ENCODE data around the gene CPA5. TPM values are rescaled to one million over a fixed set of nuclear protein-coding genes. Genes with fewer than 3 reads are reported as not detected.

CPA5 gene
- total and polyA plus RNA-seq, 9 of the 15 experiments (the other 6 are each of a cell fraction or from before 2014, with no cell fraction given) = 0.13 to 2.4 (median 0.91) TPM

DNA sequence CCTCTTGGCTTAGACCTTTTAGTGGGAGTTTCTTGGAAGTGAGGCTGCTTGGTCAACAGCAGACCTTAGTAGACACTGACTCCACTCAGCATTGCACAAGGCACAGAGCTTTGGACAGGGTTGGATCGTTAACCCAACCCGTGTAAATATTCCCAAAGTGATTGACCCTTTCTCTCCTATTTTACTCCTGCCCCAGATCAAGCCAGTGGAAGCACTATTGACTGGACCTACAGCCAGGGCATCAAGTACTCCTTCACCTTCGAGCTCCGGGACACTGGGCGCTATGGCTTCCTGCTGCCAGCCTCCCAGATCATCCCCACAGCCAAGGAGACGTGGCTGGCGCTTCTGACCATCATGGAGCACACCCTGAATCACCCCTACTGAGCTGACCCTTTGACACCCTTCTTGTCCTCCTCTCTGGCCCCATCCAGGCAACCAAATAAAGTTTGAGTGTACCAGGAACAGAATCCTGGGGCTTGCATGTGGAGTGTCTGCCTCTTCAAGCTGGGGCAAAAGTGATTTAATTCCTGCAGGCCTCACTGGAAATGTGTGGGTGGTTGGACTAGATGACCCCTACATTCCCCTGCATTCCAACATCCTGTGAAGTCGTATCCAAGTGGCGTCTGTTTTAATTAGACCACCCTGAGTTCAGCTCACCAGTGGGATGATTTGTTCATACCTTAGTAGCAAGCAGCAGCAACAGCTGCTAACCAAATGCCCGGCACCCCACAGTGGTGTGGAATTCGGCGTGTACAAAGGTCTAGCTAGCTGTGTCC, 43.2 kb downstream of the CPA5 start:
- H3K27ac ChIP-seq (ENCODE audit: extremely low read depth, low read depth, low read length) = no peak overlapping the region
- no TSS peak for BruUV-seq (replicated peaks)
- H3K36me3 ChIP-seq (ENCODE audit: control insufficient read depth, insufficient read depth, low read length) = no peaks in the 10 kb centered on the region
- no peak for DNase-seq (ENCODE audit: extremely low read depth in 1 of 4, low spot score in 3 of 4)
- WGBS (ENCODE audit: insufficient coverage, low coverage, missing lambda C conversion rate) = 5% methylated on average over 12 of the region's 12 CpGs
- no peaks in the 10 kb centered on the region for H3K9me1 ChIP-seq (ENCODE audit: control insufficient read depth, insufficient read depth, low read length)
- ChIA-PET CTCF (ENCODE audit: low intra/inter-chr PET ratio) (no interaction called here), POLR2A (no interaction called here)
- H3K4me3 ChIP-seq = no peak overlapping the region
- H3K4me1 ChIP-seq (replicated peaks in 1 of 2; ENCODE audit: control insufficient read depth in 2 of 2, insufficient read depth in 2 of 2, low read length in 2 of 2) = peaks cover 0 to 6% of the 10 kb centered on the region in 2 experiments; a peak in 2 of 5 replicates
- no peaks in the 10 kb centered on the region for H3K9me3 ChIP-seq (replicated peaks; ENCODE audit: control insufficient read depth, insufficient read depth, low read depth, low read length)
- FAIRE-seq = no peak
- H3K4me2 ChIP-seq (ENCODE audit: insufficient read depth, low read length) = no peak overlapping the region
- no peaks in the 10 kb centered on the region for H3K79me2 ChIP-seq (ENCODE audit: control insufficient read depth, insufficient read depth, low read length)
- in situ Hi-C loops (cut with MboI) = no loop called here
- peaks cover 5 to 29% of the 10 kb centered on the region in 2 experiments for H3K27me3 ChIP-seq (ENCODE audit: control insufficient read depth in 2 of 2, insufficient read depth in 2 of 2, low read length in 2 of 2)
- no peak for ATAC-seq
- no peak overlapping the region for H3K9ac ChIP-seq (ENCODE audit: insufficient read depth in 1 of 2, low read depth in 2 of 2, low read length in 2 of 2)
- intact Hi-C loops (cut with micrococcal nuclease) = no loop called here
- H2AFZ ChIP-seq (ENCODE audit: low read depth, low read length) = no peak overlapping the region
- H4K20me1 ChIP-seq (replicated peaks; ENCODE audit: control insufficient read depth, insufficient read depth, low read length) = no peaks in the 10 kb centered on the region
- TF ChIP-seq WHSC1 (IDR thresholded peaks at IDR 0.05; ENCODE audit: low read length) = no peak
- no peak for TF ChIP-seq KDM1A (IDR thresholded peaks at IDR 0.05)
- no peak for TF ChIP-seq HDGF (IDR thresholded peaks at IDR 0.05)
- no peak for TF ChIP-seq GABPB2 (CRISPR knock-in tag; conservative IDR thresholded peaks at IDR 0.05)
- no peak for TF ChIP-seq CREM (IDR thresholded peaks at IDR 0.05; ENCODE audit: low read depth)
- no peak for TF ChIP-seq ZNF830 (CRISPR knock-in tag; IDR thresholded peaks at IDR 0.05)
- TF ChIP-seq POLR2A (conservative IDR thresholded peaks at IDR 0.05) = no peak
- TF ChIP-seq, protein P1, sequence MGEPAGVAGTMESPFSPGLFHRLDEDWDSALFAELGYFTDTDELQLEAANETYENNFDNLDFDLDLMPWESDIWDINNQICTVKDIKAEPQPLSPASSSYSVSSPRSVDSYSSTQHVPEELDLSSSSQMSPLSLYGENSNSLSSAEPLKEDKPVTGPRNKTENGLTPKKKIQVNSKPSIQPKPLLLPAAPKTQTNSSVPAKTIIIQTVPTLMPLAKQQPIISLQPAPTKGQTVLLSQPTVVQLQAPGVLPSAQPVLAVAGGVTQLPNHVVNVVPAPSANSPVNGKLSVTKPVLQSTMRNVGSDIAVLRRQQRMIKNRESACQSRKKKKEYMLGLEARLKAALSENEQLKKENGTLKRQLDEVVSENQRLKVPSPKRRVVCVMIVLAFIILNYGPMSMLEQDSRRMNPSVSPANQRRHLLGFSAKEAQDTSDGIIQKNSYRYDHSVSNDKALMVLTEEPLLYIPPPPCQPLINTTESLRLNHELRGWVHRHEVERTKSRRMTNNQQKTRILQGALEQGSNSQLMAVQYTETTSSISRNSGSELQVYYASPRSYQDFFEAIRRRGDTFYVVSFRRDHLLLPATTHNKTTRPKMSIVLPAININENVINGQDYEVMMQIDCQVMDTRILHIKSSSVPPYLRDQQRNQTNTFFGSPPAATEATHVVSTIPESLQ (CRISPR knock-in tag; IDR thresholded peaks at IDR 0.05) = no peak
- no peak for TF ChIP-seq HOXB6 (CRISPR knock-in tag; IDR thresholded peaks at IDR 0.05; ENCODE audit: borderline replicate concordance)
- TF ChIP-seq HNRNPLL (IDR thresholded peaks at IDR 0.05; ENCODE audit: low read depth, low read length, poor library complexity, severe bottlenecking) = no peak
- TF ChIP-seq, protein P2, sequence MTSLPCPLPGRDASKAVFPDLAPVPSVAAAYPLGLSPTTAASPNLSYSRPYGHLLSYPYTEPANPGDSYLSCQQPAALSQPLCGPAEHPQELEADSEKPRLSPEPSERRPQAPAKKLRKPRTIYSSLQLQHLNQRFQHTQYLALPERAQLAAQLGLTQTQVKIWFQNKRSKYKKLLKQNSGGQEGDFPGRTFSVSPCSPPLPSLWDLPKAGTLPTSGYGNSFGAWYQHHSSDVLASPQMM (CRISPR knock-in tag; IDR thresholded peaks at IDR 0.05) = no peak
- TF ChIP-seq KDM5B (IDR thresholded peaks at IDR 0.05; ENCODE audit: insufficient replicate concordance, low read depth, low read length) = no peak
- TF ChIP-seq, protein P3, sequence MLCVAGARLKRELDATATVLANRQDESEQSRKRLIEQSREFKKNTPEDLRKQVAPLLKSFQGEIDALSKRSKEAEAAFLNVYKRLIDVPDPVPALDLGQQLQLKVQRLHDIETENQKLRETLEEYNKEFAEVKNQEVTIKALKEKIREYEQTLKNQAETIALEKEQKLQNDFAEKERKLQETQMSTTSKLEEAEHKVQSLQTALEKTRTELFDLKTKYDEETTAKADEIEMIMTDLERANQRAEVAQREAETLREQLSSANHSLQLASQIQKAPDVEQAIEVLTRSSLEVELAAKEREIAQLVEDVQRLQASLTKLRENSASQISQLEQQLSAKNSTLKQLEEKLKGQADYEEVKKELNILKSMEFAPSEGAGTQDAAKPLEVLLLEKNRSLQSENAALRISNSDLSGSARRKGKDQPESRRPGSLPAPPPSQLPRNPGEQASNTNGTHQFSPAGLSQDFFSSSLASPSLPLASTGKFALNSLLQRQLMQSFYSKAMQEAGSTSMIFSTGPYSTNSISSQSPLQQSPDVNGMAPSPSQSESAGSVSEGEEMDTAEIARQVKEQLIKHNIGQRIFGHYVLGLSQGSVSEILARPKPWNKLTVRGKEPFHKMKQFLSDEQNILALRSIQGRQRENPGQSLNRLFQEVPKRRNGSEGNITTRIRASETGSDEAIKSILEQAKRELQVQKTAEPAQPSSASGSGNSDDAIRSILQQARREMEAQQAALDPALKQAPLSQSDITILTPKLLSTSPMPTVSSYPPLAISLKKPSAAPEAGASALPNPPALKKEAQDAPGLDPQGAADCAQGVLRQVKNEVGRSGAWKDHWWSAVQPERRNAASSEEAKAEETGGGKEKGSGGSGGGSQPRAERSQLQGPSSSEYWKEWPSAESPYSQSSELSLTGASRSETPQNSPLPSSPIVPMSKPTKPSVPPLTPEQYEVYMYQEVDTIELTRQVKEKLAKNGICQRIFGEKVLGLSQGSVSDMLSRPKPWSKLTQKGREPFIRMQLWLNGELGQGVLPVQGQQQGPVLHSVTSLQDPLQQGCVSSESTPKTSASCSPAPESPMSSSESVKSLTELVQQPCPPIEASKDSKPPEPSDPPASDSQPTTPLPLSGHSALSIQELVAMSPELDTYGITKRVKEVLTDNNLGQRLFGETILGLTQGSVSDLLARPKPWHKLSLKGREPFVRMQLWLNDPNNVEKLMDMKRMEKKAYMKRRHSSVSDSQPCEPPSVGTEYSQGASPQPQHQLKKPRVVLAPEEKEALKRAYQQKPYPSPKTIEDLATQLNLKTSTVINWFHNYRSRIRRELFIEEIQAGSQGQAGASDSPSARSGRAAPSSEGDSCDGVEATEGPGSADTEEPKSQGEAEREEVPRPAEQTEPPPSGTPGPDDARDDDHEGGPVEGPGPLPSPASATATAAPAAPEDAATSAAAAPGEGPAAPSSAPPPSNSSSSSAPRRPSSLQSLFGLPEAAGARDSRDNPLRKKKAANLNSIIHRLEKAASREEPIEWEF (CRISPR knock-in tag; IDR thresholded peaks at IDR 0.05) = no peak
- TF ChIP-seq TCF3 (CRISPR knock-in tag; IDR thresholded peaks at IDR 0.05) = no peak
- TF ChIP-seq, protein P4, sequence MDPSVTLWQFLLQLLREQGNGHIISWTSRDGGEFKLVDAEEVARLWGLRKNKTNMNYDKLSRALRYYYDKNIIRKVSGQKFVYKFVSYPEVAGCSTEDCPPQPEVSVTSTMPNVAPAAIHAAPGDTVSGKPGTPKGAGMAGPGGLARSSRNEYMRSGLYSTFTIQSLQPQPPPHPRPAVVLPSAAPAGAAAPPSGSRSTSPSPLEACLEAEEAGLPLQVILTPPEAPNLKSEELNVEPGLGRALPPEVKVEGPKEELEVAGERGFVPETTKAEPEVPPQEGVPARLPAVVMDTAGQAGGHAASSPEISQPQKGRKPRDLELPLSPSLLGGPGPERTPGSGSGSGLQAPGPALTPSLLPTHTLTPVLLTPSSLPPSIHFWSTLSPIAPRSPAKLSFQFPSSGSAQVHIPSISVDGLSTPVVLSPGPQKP (CRISPR knock-in tag; IDR thresholded peaks at IDR 0.05) = no peak

Data from K562 (cell line).